HG03060 (cell line): ENCODE results near the gene GMDS.

Experiments
- ATAC-seq: cut with Tn5 transposase; IDR thresholded peaks from one replicate; pipeline ENCODE4 v1.9.1; 2021; ENCODE audit warnings: low read depth, moderate number of reproducible peaks; ENCODE audit not compliant: unreplicated experiment

GMDS gene

DNA sequence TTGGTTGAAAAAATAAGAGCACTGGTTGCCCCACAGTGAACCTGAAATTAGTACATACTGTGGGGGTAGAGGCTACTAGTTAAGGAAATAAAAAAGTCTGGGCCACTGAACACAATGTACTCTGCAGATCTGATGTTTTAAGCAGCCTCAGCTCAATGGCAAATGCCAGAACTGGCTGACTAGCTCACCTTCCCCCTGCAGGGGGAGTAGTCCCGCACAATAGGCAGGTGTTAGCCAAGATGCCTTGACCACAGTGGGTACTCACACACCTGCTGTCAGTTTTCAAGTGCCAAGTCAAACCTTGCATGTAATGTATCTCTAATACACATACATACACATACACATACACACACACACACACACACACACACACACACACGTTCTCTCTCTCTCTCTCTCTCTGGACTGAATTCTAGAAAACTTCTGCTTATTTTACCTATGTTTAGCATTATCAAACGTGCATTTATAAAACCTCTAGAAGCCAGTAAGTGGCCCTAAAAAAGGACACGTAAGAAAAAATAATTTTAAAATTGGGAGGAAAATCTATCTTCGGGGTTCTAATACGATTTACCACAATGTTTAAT lies 36.1 kb downstream of the GMDS start:
- ATAC-seq: peak; percentile 55

DNA sequence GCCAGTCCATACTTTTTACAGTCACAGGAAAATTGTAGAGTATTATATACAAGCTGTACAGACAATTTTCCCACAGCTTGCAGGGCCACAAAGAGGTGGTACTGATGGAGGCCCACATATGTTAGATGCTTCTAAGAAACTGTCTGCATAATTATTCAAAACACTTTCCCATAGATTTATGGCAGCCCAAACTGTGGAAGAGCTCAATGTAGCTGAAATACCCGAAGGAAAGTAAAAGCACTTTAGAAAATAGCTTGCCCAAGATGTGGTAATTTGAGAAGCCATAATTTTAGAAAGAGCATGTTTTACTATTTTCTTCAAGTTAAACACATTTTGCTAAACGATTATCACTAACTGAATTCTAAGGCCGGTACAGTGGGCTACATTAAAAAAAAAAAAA lies 36.9 kb downstream of the GMDS start:
- no peak for ATAC-seq

DNA sequence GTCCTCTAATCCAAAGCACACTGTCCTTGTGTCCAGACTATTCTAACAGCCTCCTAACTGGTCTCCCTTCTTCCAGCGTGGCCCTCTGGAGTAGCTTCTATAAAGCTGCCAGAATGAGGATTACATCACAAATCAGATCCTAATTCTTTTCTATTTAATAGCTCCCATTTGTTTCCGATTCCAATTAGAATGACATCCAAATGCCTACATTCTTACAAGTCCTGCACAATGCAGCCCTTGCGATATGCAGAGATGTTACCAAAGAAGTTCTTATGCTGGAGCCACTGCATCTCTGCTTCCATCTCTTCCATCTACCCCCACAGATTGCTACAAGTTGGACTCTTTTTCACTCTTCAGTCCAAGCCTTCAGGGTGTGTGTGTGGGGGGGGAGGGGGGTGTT lies 40.0 kb downstream of the GMDS start:
- ATAC-seq: no peak

DNA sequence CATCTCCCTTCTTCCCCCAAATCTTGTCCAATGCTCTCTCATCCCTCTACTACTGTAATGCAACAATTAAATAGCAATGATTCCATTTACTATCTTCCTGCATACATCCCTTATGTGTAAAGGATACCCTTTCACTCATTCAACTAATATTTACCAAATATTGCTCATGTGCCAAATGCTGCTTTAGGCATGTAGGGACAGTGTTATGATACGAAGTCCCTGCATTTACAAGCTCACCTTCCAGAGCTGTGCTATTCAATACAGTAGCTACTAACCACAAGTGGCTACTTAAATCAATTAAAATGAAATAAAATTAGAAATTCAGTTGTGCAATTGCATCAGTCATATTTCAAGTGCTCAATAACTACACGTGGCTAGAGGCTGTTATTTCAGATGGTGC lies 41.1 kb downstream of the GMDS start:
- ATAC-seq: no peak

DNA sequence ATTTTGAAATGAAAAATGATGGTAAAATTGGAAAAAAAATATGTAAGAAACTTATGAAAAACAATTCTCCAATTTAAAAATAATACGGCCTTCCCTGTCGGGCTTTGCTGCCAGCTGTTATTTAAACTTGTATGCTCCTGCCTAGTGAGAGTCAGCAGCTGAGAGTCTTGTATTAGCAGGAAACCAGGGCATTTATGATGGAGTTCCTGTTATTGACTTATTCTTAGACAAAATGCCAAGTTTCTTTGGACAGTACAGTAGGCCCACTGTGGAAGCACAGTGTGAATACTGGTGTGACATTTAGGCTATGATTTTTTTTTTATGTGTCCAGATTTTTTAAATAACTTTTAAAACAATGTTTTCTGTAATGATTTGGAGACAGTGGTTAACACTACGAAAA lies 42.1 kb downstream of the GMDS start:
- ATAC-seq: no peak

DNA sequence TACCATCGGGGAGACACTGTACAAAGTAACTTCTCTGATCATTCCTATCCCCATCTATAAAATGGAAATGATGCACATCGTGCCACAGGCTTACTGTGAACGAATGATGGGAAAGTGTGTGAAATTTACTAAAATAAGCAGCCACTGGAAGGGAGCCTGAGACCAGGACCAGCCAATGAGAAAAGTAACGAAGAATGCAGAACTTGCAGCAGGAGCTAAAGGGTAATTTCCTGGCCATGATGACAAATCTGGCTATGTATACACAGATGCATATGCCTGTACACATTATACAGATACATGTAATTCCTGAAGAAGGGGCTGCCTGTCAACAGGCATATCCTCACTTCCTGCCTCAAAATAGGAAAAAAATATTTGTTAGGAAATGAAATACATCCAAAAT lies 47.4 kb downstream of the GMDS start:
- ATAC-seq: no peak

DNA sequence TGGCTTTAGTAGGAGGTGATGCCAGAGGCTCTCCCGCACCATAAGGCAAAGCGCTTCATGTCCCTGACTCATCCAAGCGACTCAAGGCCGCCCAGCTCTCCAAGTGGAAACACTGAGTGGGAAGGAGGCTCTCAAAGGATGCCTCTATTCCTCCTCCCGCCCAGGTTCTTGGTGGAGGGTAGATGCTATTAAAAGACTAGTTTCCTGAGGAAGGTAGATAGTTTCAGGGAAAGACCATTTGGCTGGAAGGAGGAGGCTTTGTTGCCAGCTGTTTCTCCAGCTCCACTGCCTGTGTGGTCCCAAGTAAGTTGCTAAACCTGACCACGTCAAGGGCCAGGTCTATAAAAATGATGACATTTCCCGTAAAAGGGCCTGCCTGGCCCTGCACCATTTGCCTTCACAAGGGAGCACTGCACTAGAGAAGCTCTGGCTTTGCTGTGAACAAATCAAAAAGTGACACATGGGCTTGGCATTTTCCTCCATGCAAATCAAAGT lies 48.2 kb downstream of the GMDS start:
- ATAC-seq: no peak

DNA sequence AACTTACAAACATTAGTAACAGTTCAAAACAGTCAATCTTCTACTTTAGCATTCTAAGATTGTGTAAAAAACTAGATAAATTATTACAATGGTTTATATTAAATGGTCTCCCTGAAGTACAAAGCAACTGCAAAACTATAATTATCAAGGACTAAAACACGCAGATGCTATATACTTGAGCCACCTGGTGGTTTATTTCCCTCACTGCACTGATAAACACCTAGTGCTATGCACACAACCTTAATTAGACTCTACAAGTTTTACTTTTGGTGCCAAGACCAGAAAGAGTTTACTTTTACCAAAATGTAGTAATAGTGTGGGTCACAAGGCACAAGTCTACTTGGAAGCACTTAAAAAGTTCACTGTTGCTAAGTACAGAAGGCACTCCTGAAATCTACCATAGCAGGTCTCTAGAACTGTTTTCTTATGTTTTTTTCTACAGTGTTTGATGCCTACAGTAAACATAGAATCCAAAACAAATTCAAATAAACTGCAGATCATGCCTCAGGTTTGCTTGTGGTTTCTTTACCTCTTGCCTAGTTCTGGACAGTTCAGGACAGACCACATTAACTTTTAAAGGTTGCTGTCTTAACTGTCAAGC lies 49.2 kb downstream of the GMDS start:
- no peak for ATAC-seq

DNA sequence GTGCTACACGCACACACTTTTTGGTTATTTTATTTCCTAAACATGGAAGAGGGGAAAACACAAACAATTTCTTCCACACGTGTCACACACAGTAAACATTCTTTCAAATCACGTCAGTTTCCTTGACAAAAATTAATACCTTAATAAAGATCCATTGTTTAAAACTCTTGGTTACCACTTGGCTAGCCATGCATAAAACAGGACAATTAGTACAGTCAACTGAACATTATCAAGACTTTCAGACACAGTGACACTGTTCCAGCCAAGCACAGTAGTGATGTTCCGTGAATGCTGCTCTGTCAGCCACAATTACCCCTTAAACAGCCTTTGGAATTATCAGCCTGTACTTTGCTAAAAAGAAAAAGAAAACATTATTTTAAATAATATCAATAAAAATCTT lies 50.8 kb downstream of the GMDS start:
- no peak for ATAC-seq

DNA sequence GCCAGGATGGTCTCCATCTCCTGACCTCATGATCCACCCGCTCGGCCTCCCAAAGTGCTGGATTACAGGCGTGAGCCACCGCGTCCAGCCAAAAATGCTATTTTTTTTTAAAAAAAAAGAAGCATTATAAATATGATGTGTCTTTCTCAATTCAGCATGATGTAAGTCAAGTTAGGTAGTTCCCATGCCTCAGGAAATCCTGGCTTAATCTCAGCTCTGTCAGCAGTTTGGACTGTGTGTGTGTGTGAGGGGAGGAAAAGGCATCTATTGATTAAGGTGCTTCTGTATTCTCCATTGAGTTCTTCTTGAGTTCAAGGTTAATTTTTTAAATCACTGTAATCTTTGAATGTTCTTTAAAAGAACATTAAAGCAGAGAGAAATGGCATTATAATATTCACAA lies 51.5 kb downstream of the GMDS start:
- no peak for ATAC-seq

DNA sequence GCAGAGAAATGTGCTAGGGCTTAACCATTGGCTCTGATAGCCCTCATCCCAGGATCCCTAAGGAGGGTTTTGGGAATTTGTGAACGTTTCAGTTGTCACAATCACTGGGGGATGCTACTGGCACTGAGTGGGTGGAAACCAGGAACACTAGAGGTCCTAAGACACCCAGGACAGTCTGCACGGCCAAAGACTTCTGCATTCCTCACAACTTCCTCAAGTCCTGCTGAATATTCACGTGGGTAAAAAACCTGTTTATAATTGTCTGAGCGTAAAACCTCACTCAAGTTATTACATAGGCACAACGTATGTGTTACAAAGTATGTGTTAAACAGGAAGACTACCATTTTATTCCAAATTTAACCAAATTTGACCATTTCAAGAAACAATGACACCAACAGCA lies 52.4 kb downstream of the GMDS start:
- no peak for ATAC-seq

DNA sequence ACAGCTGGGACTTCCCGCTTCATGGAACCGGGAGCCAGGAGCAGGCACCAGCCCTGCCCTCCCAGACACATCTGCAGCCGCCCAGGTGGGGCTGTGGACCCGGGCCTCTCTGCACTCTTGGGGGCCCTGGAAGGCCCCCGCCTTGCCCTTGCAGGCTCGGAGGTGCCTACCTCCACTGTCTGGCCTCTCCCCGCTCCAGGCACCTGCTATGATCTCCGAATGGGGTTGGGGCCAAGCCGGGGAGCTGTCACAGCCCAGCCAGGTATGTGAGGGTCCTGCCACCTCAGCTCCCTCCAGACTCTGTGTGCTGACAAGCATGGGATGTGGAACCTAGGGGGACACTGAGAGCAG lies 54.0 kb downstream of the GMDS start:
- no peak for ATAC-seq

DNA sequence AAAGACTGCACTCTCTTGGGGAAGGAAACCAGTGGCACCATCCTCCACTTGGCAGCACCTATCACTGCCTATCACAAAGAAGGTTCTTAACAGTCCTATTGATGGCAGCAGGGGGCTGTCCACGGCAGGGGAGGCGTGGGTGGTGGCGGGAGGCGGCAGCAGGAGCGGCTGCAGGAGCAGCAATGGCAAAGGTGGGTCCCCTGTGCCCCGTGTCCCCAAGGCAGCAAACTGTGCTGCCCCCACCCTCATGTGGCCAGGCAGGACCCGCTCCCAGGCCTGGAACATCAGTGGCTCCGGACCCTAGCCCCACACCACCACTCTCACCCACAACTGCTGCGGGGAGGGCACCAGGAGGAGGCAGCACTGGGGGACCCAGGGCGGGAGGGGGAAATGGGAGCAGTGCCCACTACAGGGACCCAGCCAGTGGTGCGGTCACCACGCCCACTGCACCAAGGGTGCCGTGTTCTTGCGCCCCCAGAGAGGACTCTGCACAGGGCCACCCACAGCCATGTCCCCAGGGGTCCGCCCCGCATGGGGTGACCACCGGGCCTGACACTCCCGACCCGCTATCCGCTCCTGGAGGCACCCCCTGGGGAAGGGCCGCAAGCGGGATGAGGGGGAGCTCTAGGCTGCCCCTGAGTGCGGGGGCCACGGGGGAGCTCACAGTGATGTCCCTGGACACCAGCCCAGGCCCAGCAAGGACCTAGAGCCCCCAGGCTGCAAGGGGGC lies 54.6 kb downstream of the GMDS start:
- ATAC-seq: no peak

DNA sequence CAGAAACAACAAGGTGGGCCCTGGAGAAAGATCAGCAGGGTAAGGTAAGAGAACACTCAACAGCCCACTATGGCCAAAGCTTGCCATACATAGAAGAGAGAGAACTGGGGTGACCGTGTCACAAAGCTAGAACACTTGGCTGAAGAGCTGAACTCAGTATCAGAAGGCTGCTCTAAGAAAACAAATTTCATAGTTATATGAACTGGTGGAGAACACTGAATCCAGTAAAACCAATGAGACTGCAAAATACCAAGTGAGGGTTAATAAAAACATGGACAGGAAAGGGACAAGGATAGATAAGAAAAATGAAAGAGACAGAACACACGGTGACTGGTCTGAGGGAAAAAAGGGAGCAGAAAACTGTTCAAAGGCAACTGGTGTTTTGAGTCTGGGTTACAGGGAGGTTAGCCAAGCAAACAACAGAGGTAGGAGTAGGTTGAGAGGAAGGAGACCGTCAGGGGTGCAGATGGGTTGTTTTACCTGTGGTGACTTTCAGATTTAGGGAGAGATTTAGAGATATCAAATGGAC lies 56.5 kb downstream of the GMDS start:
- ATAC-seq: no peak

DNA sequence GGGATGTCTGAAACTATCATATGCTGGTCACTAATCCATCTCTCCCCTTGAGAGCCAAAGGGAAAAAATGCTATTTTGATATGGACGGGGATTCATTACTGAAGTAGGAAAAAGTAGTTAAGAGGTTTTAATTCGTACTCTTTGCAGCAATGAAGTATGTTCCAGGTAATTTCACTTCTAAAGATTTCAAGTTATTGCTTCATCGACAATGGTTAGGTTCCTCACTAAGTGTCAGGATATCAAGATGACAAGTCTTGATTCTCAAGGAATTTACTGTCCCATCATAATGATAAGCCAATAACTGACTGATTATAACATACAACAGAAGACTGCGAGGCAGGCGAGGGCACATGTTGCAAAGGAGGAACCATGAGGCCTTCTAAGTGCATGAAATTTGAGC lies 57.0 kb downstream of the GMDS start:
- no peak for ATAC-seq

DNA sequence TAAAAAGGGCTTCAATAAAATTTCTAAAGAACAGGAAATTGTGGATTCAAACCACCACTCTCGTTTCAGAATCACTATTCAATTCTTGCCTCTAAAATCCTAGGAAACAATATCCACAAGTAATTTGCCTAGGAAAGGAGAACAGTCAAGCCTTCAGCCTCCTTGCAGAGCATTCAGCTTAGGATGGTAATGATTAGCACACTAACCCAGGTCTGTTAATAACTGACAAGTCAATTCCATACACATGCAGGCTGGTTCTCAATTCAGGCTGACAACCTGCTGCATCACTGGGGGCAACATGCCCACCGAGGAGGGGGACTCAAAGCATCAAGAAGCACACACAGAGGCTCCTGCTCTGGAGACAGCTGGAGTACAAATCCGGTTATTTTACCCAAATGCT lies 57.6 kb downstream of the GMDS start:
- ATAC-seq: no peak

DNA sequence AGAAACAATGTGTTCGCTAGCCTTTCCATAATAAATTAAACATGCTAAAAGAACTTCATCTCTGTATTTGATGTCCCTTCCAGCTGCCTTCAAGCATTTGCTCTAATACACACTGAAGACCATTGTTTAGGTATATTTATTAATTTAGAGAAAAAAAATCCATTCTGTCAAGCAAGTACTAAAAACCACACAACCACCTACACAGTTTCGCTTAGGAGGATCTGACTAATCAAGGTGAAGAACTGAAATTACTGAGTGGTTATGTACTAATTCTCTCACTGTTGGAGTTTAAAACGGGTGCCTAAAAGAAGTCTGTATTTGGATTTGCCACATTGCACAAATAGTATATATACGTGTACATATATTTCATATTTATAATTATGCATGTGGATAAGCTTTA lies 58.9 kb downstream of the GMDS start:
- ATAC-seq: peak; percentile 68

DNA sequence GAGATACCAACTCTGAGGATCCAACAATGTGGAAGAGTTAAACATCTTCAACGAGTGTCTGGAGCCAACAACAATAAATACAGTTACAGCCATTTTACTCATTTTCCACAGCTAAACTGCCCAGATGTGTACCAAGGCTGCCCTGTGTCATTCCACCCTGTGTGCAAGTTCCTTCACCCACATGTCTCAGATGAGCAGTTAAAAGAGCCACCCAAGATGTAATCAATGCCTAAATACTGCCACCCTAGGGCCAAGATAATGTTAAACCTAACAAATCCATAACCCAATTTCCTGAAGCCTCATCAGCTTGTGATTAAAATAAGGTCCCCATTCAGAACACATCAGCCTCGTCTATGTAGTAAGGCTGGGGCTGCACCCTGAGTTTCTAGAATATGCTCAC lies 59.9 kb downstream of the GMDS start:
- ATAC-seq: no peak

DNA sequence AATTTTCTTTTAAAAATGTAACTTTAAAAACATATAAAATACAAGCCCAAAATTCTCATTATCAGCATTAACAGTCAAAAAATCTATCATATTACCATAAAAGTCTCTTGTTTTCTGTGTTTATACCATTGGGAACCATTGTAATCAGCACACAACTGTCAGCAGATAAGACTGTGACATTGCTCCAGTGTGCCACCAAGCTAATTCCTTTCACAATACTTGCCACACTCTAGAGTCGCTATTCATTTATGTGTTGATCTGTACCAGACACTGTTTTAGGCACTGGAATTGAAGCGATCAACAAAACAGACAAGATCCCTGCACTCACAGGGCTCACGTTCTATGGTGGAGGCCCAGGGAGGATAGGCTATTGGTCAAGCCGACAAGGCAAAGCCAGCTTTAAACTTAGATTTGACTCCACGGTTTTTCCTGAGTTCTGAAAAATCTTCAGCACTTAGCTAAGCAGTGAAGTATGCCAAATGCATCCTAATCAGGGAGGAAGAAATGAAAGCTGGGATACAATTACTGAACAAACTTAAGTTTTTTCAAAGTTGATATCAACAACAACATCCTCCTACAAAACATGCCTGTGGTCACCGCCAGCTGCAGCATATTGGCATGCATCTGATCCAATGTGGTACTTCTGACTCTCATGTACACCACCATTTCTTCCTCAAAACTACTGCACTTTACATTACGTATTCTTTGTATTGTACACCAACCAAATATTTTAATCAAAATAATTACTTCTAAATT lies 60.5 kb downstream of the GMDS start:
- ATAC-seq: no peak

DNA sequence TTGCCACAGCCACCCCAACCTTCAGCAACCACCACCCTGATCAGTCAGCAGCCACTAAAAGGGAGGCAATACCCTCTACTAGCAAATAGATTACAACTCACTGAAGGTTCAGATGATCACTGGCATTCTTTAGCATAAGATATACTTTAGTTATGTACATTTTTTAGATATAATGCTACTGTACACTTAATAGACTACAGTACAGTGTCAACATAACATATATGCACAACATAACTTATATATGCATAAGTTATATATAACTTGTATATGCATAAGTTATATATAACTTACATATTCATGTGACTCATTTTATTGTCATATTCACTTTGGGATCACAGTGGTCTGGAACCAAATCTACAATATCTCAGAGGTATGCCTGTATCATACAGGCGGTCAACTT lies 61.7 kb downstream of the GMDS start:
- ATAC-seq: no peak

DNA sequence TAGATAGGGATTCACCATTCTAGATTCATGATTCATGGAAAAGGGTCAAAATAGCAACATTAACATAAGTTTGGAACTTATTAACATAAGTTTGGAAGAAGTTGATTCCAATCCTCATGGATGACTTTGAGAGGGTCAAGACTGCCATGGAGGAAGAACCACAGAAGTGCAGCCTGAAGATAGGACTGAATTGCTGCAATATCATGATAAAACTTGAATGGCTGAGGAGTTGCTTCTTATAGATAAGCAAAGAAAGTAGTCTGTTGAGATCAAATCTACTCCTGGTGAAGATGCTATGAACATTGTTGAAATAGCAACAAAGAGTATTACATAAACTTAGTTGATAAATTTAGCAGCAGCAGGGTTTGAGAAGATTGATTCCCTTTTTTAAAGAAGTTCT lies 62.2 kb downstream of the GMDS start:
- no peak for ATAC-seq
